NB4 (cell line): Measurements from ENCODE around the gene OBSCN.

Source experiments
- POLR2A ChIP-seq: IDR thresholded peaks from 2 replicates; pipeline ENCODE4 v1.6.1; 2011; ENCODE audit warnings: mild to moderate bottlenecking; ENCODE audit not compliant: insufficient read length; ENCODE audit errors: extremely low read depth
- TF ChIP-seq, protein P1 (sequence below): IDR thresholded peaks from one replicate; pipeline ENCODE4 v1.5.1; 2012; ENCODE audit warnings: low read depth, low read length

DNA sequence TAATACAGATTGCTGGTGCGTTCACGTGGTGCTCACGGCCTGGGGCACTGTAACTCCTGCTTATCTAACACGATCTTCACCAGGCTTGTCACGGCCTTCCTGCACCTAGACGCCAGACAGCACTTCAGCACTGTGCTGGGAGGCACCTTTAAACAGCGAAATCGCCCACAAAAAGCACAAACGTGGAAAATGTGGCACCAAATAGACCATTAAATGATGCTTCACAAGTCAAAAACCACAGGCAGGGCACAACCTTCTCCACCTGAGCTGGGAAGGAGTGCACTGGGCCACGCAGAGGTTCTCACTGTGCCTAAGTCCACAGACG is 22.2 kb upstream of the OBSCN start:
- TF ChIP-seq, protein P1, sequence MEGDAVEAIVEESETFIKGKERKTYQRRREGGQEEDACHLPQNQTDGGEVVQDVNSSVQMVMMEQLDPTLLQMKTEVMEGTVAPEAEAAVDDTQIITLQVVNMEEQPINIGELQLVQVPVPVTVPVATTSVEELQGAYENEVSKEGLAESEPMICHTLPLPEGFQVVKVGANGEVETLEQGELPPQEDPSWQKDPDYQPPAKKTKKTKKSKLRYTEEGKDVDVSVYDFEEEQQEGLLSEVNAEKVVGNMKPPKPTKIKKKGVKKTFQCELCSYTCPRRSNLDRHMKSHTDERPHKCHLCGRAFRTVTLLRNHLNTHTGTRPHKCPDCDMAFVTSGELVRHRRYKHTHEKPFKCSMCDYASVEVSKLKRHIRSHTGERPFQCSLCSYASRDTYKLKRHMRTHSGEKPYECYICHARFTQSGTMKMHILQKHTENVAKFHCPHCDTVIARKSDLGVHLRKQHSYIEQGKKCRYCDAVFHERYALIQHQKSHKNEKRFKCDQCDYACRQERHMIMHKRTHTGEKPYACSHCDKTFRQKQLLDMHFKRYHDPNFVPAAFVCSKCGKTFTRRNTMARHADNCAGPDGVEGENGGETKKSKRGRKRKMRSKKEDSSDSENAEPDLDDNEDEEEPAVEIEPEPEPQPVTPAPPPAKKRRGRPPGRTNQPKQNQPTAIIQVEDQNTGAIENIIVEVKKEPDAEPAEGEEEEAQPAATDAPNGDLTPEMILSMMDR = no peak
- no peak for TF ChIP-seq POLR2A
